Stimulated activated CD4-positive, alpha-beta T cell treated with anti-CD3 and anti-CD28 coated beads, TNF-alpha, amount 100 ng/mL, for 1 hour (primary cell): ENCODE data around the gene SLITRK4.

Experiments
- DNase-seq, 3 donors: peaks; one replicate each; pipeline ENCODE4 v3.0.0-alpha.2; 2020; ENCODE audit warnings: low read depth in 3 of 3, low spot score in 1 of 3

SLITRK4 gene

GRCh38 chrX:143635915-143636314, at the start of gene SLITRK4:
Gene SLITRK4 (minus strand): TSS chrX:143636101. CDS start chrX:143631108, 4,993 bp downstream.
- no peak for DNase-seq

GRCh38 chrX:143683486-143683885, 47.6 kb upstream of the SLITRK4 start:
- DNase-seq: no peak

GRCh38 chrX:143674926-143675325, 39.0 kb upstream of the SLITRK4 start:
- DNase-seq: no peak

GRCh38 chrX:143669395-143669794, 33.5 kb upstream of the SLITRK4 start:
- DNase-seq: no peak

GRCh38 chrX:143664302-143664701, 28.4 kb upstream of the SLITRK4 start:
- DNase-seq: no peak

- DNase-seq: no peak
Observed at GRCh38 chrX:143663755-143664154, 27.9 kb upstream of the SLITRK4 start.

GRCh38 chrX:143661286-143661685, 25.4 kb upstream of the SLITRK4 start:
- DNase-seq: no peak

- DNase-seq: no peak
Observed at GRCh38 chrX:143648705-143649104, 12.8 kb upstream of the SLITRK4 start.

GRCh38 chrX:143642426-143642825, 6.5 kb upstream of the SLITRK4 start:
- no peak for DNase-seq

- no peak for DNase-seq
Observed at GRCh38 chrX:143636831-143637230, 930 bp upstream of the SLITRK4 start.

- no peak for DNase-seq
Observed at GRCh38 chrX:143634663-143635455, 1.0 kb downstream of the SLITRK4 start.

- no peak for DNase-seq
Observed at GRCh38 chrX:143634309-143634662, 1.6 kb downstream of the SLITRK4 start.

- DNase-seq: no peak
Observed at GRCh38 chrX:143633461-143634308, 2.2 kb downstream of the SLITRK4 start.

- no peak for DNase-seq
Observed at GRCh38 chrX:143632625-143633410, 3.1 kb downstream of the SLITRK4 start.

- DNase-seq: no peak
Observed at GRCh38 chrX:143623657-143624056, 12.2 kb downstream of the SLITRK4 start.

- no peak for DNase-seq
Observed at GRCh38 chrX:143621276-143621675, 14.6 kb downstream of the SLITRK4 start.

GRCh38 chrX:143615851-143616250, 20.1 kb downstream of the SLITRK4 start:
- no peak for DNase-seq

GRCh38 chrX:143601809-143602208, 34.1 kb downstream of the SLITRK4 start:
- DNase-seq: no peak

- DNase-seq: no peak
Observed at GRCh38 chrX:143581240-143581639, 54.7 kb downstream of the SLITRK4 start.

- no peak for DNase-seq
Observed at GRCh38 chrX:143580266-143580665, 55.6 kb downstream of the SLITRK4 start.
